Measurements from ENCODE around the gene USO1.
"Not testable (repeated sequence)": the region's sequence is repeated elsewhere in the genome, so short reads cannot be mapped to it uniquely, and the experiment has no call there.

The USO1 gene

DNA sequence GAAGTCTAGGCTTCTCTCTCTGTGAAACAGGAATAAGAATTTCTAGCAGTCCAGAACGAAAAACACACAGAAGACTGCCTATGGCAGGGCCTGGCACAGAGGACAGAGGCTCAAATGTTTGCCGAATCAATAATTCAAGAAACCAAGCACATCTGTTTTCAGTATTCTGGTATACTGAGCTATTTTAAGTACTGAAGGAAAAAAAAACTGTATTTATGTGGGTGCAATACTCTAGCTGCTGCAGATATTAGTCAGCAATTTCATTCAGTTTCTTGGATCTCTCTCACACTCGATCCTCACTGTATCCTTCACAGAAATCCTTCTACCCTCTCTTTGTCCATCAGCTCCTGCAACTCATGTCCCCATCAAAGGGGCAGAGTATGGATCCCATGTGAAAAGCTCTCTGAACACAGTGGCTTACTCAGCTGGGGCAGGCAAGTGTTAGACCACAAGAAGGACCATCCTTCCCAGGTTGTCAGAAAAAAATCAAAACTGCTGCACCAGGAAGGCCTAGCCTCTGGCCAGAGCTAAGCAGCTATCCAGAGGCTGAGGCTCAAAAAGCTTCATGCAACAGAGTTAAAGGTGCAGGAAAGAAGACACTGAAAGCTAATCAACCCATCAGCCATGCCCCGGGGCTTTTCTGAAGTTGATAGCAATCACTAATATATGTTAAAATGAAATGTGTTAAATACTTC lies 9.1 kb upstream of the USO1 start:
- no peak for DNase-seq

DNA sequence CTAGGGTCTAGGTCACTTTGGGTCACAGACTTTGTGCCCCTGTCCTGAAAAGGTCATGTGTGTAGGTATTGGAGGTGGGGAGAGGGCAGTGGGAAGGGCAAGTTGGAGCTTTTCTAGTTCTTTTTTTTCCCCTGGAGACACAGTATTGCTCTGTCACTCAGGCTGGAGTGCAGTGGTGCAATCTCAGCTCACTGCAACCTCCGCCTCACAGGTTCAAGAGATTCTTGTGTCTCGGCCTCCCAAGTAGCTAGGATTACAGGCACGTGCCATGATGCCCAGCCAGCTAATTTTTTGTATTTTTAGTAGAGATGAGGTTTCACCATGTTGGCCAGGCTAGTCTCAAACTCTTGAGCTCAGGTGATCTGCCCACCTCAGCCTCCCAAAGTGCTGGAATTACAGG lies 8.3 kb upstream of the USO1 start:
- not testable (repeated sequence) for DNase-seq

DNA sequence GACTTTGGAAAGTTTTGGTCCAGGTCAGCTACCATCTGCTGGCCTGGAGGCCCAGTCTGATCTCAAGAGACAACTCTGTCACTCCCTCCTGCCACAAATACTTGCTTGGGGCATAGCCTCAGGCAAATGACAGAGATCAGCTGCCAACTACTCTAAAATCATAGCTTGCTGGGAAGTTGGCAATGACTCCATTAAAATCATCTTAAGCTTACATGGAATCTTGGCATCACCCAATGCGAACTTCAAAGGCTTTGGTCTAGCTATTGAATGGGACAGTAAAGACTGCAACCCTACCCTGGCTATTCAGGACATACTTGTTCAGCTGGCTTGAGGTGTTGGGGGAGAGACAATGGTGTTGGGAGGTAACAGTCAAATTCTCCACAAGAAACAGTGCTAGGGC lies 7.0 kb upstream of the USO1 start:
- no peak for DNase-seq

DNA sequence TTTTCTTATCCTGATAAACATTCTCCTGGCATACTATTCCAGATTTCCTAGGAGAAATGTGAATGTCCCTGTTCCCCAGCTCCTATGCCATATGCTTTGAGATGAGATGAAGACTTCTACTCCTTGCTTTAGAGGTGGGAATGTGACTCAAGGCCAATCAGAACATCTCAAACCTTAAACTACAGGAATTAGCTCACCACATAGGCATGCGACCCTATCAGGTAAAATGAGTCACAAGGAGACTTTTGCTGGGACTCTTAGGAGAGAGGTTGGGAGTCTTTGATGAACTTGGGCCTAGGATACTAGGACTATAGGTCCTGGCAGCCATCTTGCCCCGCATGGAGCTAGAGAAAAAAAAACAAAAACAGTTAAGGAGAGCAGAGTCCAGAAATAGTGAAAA lies 5.8 kb upstream of the USO1 start:
- no peak for DNase-seq

DNA sequence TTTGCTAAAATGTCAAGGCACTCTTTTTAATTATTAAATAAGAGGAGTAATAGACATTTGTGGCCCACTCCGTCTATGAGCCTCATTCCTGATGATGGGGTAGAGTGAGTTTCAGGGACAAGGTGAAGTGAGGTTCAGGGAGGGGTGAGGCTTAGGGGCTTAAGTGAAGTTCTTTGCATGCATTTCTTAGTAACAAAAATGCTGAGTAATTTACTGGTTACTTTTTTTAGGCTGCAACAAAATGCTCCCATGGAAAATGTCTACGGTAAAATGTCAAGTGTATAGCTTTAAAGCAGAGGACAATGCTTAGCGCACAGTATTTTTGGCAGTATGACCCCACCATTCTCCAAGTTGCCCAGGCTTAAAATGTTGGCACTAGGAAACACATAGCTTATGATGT lies 2.0 kb upstream of the USO1 start:
- no peak for DNase-seq

DNA sequence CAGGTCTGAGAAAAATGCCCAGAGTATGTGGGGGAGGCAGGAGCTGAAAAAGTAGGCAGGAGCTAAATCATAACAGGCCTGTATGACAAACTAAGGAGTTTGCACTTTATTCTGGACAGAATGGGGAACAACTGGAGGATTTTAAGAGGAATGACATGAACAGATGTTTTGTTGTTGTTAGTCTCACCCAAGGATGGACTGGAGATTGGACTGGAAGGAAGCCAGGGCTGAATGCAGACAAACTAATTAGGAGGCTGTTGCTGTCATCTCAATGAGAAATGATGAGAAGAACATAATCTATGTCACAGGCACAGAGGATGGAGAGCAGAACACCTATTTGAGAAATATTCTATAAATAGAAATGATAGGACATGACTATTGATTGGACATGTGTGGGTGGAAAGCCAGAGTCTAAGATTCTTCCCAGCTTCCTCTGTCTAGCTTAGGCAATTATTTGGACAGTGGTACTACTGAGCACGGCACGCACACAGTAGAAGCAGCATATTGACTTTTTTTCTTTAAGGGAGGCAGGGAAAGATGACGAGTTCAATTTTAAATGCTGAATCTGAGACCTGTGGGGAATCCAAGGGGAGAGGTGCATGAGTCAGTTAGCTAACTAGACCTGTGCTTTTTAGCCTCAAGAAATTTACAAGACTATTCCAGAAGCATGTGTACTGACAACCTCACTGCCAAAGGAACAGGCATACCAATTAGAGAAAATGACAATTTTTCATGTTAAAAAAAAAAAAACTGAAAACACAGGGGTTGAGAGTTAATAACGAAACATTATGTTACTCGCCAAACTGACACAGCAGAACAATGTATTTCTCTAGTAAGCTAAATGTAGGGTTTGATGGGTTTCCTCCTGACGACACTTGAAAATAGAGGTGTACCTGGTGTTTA lies 963 bp upstream of the USO1 start:
- DNase-seq, result peak in 1 of 2 experiments; percentile 16

DNA sequence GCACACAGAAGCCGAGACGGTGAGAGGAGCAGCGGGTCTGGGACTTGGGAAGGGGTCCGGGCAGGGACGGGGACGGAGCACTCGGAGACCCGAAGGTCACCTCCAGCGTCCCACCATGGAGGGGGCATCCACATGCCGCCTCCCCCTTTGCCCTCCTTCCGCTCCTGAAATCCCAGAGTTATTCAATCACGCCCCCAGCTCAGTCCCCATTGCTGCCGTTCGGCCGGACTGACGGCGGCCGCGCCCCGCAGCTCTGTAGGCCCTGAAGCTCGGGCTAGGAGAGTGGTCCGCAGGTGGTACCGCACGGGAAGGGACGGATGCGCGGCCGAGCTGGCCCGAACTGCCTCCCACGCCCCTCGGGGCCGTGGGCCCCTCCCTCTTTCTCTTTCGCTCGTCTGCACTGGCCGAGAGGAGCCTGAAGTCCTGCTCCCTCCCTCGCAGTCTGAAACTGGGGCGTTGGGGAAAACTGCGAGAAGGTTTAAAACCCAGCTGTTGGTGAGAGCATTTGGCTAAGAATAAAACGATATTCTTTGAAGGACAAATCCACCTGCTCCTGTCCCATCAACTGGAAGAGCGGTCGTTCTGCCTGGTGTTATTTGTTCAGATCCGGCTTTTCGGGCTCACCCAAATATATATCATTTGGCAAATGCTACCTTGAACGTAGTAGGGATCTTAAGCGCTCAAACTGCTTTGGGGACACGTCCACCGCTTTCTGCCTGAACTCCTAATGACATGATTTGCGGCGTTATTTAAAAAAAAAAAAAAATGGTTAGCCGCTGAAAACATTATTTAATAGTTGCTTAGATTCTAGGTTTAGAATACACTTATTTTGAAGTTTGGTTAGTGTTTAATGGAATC lies 719 bp downstream of the USO1 start:
- peak; percentile 41 to 56 for DNase-seq

DNA sequence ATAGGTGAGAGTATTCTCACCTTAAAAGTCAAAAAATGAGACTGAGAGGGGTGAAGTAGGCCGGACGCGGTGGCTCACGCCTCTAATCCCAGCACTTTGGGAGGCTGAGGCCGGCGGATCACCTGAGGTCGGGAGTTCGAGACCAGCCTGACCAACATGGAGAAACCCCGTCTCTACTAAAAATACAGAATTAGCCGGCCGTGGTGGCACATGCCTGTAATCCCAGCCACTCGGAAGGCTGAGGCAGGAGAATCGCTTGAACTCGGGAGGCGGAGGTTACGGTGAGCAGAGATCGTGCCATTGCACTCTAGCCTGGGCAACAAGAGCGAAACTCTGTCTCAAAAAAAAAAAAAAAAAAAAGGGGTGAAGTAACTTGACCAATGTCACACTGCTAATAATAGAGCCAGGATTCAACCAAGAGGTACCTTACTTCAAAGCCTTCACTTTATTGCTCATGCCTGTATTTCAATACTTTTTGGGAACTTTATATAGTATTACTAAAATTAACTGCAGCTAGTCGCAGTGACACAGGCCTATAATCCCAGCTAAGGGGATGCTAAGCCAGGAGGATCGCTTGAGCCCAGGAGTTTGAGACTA lies 1.7 kb downstream of the USO1 start:
- DNase-seq, result not testable (repeated sequence)

DNA sequence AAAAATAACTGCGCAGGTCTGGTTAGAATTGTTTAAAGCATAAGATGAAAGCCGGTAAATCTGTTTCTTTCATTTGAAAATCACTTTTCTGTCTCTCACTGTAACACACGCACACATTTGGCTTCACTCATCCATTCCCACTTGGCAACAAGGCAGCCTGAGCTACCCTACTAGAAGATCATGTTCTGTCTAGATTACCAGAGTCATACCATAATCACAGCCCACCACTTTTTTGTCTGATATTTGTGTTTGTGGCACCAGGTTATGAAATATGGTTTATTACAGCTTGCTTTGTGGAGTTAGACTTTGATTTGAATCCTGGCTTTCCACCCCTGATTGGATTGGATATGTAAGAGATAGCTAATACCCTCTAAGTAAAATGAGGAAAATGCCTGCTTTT lies 2.2 kb downstream of the USO1 start:
- no peak for DNase-seq

DNA sequence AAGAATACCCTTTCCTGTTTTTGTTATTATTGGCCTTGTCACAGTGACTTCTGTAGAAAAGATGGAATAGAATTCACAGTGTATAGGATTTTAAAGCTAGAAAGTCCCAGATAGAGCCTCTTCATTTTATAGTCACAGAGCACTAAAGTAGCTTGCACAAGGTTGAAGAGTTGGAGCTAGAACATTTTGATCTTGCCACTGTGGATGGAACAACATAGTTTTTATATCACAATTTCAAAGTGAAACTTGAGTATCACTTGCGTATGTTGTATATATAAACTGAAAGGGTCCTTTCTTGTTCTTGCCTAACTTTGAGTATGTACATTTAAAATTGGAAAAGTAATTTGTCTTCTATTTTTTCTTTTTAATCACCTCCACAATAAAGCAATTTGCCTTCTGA lies 2.7 kb downstream of the USO1 start:
- no peak for DNase-seq

DNA sequence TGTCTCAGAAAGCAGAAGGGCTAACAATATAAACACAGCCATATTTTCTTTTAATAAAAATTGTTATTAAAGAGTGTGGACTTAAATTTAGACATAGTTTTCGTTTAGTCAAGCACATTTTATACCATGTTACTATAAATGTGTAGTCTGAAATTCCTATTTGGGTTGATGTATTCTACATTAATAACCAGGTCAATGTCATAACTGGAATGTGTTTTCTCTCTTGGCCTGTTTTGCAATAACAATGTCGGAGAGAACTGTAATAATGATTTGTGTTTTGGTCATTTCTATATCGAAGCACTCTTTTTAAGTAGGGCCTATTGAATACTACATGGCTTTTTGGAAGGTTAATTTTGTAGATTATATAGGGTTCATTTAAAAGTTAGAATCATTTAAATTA lies 5.5 kb downstream of the USO1 start:
- DNase-seq, result no peak

DNA sequence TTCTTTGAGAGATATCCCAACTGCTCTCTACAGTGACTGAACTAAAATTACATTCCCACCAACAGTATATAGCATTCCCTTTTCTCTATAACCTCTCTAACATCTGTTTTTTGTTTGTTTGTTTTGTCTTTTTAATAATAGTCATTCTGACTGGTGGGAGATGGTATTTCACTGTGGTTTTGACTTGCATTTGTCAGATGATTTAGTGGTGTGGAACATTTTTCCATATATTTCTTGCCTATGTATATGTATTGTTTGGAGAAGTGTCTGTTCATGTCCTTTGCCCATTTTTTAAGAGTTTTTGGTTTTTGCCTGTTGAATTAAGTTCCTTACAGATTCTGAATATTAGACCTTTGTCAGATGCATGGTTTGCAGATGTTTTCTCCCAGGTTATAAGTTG lies 9.0 kb downstream of the USO1 start:
- DNase-seq, result no peak

DNA sequence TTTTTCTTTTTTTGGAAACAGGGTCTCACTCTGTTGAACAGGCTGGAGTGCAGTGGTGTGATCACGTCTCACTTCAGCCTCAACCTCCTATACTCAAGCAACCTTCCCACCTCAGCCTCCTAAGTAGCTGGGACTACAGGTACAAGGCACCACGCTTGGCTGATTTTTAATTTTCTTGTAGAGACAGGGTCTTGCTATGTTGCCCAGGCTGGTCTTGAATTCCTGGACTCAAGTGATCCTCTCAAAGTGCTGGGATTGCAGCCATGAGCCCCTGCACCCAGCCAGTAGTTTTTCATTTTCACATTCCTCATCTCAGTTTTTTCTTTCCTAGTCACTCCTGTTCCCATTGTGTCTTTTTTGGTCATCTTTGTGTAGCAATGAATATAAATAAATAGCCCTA lies 11.1 kb downstream of the USO1 start:
- DNase-seq, result no peak

DNA sequence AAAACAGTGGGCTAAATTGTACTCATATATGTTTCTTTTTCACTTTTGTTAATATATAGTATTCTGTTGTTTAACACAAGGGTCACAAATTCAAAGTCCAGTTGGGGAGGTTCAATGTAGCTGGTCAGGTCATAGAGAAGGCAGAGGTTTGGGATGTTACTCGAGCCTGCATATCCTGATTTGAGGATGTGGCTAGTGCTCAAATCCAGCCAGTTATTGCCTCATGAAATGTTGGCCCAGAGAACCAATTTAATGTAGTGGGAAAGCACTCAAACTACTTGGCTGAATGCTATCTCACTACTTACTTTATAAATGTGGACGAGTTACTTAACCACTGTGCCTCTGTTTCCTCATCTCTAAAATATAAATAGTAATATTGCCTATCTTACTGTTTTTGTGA lies 12.5 kb downstream of the USO1 start:
- no peak for DNase-seq

DNA sequence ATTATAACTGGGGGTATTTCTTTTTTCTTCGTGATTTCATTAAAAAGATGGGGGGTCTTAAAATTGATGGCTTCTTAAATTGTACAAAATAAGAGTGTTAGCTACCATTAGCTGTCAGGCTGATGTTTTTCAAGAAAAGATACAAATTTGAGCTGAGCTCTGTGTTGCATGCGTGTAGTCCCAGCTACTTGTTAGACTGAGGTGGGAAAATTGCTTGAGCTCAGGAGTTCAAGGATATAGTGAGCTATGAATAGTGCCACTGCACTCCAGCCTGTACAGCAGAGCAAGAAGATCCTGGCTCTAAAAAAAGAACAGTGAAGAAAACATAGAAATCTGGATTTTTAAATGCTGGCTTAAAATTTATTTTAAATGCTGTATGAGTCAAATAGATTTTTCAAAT lies 13.0 kb downstream of the USO1 start:
- no peak for DNase-seq

DNA sequence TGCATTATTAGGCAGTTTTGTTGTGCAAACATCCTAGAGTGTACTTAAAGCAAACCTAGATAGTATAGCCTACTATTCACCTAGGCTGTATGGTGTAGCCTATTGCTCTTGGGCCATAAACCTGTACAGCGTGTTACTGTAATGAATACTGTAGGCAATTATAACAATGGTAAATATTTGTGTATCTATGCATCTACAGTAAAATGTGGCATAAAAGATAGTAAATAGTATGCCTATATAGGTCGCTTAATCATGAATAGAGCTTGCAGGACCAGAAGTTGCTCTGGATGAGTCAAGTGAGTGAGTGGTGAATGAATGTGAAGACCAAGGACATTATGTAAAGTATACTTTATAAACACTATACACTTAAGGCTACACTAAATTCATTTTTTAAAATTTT lies 16.6 kb downstream of the USO1 start:
- no peak for DNase-seq

DNA sequence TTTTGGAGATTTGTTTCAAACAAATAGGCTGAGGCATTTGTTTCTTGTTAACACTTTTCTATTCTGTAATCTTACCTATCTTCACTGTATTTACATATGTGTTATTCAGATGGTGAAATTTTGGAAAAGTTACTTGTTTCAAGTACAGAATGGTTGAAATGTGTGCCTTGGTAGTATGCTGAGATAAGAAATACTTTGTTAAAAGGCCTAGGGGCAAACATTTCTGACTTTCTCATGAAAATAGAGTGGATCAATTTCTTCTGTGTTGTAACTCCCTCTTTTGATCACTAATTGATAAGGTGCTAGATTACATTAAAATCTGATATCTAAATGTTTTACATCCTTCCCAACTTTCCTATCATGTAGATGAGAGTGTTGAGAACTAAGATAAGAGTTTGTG lies 18.1 kb downstream of the USO1 start:
- no peak for DNase-seq

DNA sequence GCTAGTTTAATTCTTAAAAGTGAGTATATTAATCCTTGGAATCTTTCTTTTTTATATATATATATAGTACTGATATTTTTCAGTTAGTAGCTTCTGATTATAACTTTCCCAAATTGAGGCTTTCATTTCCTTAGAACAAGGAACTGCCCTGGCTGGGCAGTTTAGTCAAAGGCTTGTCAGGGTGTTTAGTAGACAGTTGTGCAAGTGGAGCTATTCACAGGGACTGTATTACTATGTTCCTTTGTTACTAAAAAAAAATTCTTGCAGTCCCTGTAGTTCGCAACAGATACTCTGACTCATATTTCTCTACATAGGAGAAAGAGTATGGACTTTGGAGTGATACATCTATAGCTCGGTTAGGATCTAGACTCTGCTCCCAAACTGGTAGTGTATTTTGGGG lies 20.8 kb downstream of the USO1 start:
- DNase-seq, result no peak

DNA sequence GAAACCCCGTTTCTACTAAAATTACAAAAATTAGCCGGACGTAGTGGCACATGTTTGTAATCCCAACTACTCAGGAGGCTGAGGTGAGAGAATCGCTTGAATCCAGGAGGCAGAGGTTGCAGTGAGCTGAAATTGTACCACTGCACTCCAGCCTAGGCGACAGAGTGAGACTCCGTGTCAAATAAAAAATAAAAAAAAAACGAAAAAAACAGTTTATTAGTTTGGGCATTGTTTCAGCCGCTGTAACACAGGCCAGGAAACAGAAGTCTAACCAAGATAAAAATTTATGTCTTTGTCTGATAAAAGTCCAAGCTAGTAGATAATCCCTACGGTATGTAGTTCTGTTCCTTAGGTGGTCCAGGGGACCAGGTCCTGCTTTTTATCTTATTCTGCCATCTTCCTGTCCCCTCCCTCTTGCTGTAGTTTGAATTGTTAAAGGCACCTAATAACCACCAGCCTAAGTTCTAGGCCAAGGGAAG lies 21.4 kb downstream of the USO1 start:
- DNase-seq, result no peak

DNA sequence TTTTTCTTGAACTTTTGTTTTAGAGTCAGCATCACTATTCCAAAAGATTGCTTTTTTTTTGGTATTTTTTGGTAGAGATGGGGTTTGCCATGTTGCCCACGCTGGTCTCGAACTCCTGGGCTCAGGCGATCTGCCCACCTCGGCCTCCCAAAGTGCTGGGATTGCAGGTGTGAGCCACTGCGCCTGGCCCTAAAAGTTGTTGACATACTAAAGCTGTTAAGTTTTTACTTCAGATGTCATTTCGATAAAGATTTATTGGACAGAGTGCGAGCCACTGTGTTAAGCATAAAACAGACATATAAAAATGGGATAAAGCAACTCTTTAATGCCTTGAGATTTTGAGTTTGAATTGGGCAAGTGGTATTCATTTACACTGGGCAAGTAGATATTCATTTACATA lies 28.3 kb downstream of the USO1 start:
- DNase-seq, result no peak

DNA sequence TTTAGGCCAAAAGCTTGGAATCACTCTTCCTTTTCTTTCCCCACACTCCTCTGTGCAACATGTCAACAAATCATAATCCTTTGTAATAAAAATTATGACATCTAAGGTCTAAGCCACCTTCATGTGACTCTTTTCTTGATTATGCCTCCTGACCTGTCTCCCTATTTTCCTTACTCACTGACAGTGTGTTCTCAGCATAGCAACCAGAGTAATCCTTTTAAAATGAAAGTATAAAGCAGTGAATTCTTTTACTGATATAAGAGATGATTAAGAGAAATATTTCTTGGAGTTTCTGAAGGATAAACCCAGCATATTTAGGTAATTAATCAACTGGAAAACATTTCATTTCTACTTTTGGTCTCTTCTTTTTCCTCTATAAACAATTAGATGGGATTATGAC lies 44.7 kb downstream of the USO1 start:
- no peak for DNase-seq

DNA sequence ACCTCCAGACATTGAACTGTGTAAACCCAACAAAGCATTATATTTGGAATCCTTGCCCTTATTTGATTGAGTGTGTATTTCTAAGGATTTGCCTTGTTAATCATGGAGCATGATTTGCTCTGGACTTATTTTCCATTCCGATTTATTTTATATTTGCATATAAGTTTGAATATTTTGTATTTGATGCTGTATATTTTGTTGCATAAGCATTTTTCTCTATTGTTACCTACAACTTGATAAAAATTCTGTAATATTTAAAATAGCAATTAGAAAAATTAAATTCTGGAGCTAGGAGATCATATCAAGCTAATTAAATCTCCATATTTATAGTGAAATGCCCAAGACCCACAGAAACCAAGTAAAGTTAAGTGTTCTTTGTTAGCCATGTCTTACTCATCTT lies 47.2 kb downstream of the USO1 start:
- DNase-seq, result peak; percentile 4 to 5

DNA sequence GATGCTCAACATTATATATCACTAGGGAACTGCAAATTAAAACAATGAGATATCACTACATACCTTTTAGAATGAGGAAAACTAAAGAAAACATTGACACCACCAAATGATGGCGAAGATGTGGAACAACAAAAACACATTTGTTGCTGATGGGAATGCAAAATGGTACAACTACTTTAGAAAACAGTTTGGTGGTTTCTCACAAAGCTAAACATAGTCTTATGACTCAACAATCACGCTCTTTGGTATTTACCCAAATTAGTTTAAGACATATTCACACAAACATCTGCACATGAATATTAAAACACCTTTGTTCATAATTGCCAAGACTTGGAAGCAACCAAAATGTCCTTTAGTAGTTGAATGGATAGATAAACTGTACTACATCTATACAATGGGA lies 53.2 kb downstream of the USO1 start:
- DNase-seq, result no peak

Data from NCI-H526 (cell line).